Activated CD4-positive, CD25-positive, alpha-beta regulatory T cell treated with anti-CD3 and anti-CD28 coated beads, Interleukin-2, amount 50 U/mL, for 24 hours (primary cell): Measurements from ENCODE around the gene DNAH8.

Experiments
- ATAC-seq, 2 donors: fragments of 150-1000 bp; cut with Tn5 transposase; one replicate each; pipeline ENCODE4 v1.10.0; 2021; ENCODE audit warnings: mild to moderate bottlenecking in 1 of 2, moderate library complexity in 1 of 2

The DNAH8 gene

DNA sequence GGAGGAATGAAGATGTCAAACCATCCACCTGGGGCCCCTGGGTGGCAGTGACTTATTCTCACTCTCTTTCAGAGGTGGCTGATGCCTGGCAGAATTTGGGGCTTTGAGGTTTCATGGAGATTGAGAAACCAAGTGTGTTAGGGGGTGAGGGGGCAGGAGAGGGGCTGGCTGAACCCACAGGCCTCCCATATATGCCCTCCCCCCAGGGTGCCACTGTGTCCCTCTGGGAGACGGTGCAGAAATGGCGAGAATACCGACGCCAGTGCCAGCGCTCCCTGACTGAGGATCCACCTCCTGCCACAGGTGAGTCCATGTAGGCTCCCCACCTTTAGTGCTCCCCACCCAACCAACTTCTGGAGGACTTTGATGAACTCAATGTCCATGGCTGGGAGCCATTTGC is 341.1 kb downstream of the DNAH8 start:
- ATAC-seq: no peak

DNA sequence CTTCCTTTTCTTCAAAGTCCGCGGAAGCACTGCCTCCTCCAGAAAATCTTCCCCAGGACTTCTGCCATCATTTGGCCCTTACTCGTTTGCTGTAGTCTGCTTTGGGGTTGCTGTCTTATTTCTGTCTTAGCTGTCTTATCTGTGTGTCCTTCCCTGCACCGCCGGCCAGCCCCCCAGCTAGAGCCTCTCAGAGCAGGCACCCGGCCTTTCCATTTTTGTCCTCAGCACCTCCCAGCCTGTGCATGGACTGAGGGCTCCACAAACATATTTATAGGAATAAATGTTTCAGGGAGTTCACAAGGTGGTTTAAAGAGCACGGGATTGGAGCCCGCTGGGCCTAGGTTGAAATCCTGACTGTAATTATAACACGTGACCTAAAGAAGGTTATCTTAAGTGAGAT is 341.6 kb downstream of the DNAH8 start:
- ATAC-seq: no peak

DNA sequence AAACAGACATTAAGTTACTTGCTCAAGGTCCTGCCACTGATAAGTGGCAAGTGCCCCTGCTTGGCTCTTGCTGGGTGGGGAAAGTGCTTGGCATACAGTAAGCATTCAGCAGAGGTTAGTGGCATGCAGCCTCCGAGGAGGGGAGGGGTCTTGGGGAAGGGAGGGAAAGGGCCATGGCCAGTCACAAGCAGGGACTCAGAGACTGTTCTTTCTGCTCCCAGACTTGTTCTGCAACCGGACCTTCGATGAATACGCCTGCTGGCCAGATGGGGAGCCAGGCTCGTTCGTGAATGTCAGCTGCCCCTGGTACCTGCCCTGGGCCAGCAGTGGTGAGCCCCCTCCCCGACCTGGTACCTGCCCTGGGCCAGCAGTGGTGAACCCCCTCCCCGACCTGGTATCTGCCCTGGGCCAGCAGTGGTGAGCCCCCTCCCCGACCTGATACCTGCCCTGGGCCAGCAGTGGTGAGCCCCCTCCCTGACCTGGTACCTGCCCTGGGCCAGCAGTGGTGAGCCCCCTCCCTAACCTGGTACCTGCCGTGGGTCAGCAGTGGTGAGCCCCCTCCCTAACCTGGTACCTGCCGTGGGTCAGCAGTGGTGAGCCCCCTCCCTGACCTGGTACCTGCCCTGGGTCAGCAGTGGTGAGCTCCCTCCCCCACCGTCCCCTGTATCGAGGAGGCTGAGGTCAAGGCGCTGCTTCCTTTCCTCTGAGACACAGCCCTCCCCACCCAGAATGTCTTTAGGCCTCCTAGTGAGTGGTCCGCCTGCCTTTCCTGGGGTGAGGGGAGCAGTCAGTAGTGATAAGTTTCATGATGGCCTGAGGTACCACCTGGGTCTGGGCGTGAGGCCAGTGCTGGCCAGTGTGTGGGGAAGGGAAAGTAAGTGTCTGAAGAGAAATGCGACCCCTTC is 342.4 kb downstream of the DNAH8 start:
- no peak for ATAC-seq

DNA sequence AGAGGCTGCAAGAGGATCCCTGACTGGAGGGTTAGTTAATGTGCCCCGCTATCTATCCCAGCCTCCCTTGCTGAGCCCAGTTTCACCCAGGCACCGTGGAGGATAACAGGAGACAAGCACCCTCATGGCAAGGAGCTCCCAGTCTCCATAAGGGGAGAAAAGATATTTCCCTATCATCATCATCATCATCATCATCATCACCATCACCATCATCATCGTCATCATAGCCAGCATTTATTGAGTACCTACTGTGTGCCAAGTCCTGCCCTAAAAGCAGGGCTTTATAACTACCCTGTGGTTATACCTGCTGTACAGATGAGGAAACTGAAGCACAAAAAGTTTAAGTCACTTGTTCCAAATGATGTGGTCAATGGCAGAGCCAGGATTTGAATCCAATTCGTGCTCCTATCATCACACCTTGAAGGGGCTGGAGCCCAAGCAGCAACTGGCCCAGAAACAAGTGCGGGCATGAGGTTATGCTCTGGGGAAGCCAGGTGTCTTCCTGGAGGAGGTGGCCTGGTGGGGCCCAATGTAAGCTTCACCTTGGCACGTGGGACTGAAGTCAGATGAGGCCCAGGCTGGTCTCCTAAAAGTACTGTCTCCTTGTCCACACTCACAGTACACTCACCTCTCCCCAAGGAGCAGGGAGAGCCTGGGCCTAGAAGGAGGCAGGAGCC is 343.5 kb downstream of the DNAH8 start:
- ATAC-seq: no peak

DNA sequence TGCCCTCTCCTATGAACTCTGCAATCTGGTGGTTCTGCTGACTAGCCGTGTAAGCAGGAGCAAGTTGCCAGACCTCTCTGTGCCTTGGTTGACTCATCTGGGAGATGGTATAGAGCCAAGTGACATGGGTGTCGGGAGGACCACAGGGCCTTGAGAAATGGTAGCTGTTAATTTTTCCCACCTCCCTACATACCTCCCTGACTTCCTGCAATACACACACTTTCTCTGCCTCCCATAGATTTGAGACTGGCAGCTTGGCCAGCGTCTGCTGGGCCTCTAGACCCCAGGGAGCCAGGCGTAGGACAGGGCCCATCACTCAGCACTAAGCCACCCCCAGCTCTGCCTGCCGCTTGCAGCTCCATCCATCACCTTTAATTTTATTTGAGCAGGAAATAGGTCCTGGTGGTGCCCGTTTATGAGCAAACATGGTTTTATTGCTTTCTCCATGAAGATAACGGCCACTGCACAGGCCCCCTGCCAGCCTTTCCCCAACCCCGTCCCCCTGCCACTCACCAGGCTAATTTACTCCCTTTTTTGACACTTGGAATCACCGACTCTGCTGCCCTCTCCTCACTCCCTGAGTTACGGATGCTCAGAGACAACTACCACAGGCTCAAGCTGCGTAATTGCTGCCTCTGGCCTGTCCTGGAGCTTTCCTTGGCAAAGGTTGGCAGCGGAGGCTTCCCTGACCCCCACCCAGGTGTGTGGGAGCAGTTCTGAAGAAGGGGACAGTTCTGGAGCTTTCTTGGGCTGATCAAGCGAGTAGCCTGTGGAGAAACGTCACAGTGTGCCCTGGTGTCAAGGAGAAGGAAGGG is 344.6 kb downstream of the DNAH8 start:
- ATAC-seq: no peak

DNA sequence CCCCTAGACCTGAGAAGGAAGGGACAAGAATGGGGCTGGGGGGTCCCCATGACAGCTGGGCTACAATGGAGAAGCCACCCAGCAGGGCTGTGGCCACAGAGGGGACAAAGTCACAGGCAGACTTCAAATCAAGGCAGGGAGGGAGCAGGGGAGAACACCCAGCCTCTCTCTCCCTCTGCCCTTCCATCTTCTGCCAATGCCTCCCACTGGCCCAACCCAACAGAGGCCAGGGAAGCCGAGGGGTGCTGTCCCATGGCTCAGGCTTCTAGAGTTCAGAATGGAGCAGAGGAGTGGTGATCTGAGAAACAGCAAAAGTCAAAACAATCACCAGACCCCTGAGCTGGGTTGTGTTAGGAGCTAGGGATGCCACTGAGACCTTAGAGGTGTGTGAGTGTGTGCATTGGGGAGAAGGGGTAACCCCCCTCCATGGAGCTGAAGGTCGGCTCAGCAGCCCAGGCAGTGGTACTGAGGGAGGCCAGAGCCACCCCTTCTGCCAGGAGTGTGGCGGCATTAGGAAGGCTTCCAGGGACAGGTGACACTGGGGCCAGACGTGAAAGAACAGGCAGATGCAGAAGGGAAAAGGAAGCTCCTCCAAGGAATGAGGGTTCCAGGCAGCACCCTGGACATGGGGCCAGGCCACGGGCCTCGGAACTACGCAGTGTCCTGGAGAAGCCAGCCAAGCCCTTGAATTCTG is 345.5 kb downstream of the DNAH8 start:
- ATAC-seq: no peak

DNA sequence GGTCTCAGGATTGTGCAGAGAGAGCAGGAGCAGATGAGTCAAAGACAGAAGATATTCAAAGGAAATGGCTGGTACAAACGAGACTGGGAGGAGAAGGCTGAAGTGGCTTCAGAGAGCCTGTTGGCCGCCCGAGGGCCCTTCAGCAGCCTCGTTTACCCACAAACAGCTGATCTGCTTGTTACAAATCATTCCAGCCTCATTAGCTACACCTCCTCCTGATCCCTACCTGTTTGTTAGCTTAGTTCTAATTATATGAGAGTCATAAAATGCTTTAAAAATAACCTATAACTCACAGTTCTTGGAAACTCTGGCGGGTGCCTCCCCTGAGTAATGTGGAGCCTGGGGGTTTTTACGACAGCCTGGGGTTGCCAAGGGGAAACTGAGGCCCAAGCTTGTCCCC is 346.1 kb downstream of the DNAH8 start:
- ATAC-seq: no peak

DNA sequence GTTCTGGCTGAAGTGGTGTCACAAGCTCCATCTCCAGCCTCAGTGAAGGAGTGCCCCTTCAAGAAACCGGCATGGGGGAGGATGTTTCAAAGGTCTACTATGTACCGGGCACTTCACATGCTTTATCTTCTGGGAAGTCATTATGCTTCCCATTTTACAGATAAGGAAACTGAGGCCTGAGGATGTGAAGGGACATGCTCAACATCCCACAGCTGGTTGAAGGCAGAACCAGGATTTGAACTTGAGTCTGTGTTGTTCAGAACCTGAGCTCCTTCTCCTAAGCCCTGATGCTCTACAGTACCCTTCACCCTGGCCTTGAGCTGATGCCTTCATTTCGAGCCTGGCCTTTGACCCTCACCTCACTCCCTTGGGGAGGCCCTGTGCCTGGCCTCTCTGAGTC is 346.5 kb downstream of the DNAH8 start:
- no peak for ATAC-seq

DNA sequence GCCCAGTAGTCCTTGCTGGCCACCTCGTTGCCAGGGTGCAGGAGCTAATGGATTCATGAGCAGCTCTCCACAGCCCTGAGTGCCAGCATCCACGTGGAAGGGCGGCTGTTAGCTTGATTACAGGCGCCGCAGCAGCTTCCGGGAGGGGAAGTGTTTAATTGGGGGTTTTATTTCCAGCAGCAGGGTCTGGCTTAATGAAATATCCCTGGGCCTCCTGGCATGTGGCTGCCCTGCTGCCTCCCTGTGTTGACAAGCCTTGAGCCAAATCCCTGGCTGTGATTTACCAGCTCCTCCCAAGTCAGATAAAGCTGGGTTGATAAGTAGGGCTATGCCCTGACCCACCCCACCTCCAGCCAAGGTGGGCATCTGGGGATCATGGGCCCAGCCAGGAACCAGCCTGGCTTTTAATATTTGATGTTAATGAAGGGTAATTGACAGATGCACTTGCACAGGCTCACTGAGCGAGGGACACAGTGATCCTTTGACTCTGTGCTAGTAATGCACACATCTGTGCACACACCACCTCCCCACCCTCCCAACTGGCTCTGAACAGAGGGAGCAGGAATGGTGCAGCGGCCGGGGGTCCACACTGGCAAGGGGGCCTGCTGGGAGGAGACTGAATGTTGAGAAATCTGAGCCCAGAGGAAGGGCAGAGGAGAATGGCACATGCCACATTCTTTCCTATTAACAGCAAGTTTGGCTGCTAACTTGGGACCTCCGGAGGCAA is 347.1 kb downstream of the DNAH8 start:
- no peak for ATAC-seq

DNA sequence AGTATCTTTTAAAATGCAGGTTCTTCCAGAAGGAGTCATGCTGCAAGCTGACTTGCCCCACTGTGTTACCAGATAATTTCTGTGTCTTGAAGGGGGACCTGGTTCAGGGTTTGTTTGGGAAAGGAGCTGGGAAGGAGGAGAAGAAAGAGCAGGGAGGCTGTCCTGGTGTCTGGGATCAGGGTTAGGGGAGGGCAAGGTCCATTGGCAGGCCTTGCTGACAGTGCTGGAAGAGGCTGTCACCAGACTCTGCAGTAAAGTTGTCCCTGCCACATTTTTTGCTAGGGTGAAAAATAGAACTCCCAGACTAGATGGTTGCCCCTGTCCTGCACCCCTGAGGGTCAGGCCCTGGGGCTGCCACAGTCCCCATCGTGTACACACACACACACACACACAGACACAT is 348.4 kb downstream of the DNAH8 start:
- no peak for ATAC-seq

DNA sequence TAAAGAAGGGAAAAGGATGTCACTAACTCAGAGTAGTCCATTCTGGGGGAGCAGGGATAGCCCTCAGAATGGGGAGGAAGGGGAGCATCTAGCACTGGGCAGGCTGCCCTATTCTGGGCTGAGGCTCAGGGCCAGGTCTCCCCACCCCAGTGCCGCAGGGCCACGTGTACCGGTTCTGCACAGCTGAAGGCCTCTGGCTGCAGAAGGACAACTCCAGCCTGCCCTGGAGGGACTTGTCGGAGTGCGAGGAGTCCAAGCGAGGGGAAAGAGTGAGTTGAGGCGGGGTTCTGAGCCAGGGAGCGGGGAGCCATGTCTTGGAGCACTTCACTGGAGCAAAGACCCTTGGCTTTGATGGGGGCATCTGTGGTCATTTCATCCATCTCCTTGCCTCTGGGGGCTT is 350.4 kb downstream of the DNAH8 start:
- ATAC-seq: no peak

DNA sequence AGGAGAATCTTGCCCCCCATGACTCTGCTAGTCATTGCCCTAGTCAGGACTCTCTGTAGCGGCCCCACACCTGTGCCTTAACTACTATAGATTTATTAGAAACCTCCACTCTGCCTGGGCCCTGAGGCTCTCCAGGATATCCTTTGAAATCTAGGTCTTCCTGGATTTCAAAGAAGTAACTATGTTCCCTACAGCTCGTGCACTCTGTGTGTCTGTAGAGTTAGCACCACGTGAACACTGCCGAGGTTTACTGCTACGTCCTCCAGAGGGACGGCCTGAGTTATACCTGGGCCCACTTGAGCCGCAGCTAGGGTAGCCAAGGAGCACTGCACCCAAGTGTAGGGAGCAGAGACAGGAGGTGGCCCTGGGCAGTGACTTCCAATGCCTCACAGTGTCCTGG is 353.3 kb downstream of the DNAH8 start:
- no peak for ATAC-seq

DNA sequence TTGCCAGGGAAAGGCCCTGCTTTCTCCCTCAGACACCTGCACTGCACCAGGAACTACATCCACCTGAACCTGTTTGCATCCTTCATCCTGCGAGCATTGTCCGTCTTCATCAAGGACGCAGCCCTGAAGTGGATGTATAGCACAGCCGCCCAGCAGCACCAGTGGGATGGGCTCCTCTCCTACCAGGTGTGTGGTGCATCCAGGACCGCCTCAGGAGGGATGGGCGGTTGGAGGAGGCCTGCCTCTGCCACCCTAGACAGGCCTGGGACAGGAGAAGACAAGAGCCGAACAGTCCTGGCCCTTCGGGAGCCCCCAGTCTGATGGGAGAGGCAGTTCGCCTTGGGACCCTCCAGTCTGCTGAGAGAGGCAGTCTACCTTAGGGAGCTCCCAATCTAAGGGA is 357.7 kb downstream of the DNAH8 start:
- no peak for ATAC-seq

DNA sequence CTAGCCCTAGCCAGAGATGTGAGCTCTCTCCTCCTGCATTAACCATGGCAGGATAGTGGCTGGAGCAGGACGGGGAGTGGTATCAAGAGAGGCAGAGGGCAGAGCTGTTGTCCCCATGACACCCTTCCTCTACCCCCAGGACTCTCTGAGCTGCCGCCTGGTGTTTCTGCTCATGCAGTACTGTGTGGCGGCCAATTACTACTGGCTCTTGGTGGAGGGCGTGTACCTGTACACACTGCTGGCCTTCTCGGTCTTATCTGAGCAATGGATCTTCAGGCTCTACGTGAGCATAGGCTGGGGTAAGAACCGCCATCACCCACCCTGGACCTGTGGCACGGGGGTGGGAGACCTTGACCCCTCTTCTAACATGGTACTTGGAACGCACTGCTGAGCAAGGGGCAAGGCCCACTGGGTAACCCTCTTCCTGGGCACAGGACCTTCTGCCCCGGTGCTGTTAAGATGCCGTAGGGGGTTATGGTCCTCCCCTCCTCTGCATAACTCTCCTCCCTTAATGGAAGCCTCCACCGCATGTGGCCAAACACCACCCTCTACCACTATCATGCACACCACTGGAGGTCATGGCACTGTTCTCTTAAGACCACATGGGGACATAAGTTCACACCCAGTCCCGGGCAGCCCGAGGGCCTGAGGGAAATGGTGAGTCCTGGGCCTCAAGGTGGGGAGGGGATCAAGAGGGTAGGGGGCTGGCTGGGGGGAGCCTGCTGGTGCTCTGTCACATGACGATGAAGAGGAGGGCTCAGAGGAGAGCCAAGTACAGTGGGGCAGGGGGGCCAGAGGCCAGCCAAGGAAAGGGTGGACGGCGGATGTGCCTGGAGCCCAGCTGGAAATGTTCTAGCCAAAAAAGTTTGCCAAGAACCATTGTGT is 358.6 kb downstream of the DNAH8 start:
- ATAC-seq: no peak

DNA sequence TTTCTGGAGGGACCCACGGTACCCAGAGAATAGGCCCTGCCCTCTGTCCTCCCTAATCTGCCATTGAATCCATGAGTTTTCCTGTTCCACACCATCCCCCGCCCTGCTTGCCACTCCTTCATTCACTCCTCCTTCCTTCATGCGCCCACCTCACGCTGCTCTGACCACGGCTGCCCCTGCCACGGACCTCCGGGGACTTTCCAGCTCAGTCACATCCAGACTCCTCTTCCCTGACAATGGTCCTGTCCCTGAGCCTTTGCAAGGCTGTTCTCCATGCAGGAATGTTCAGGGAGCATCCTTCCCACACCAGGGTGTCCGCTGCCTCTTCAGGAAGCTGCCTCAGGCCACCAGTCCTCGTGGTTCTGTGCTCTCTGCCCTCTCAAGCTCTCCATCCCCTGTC is 359.4 kb downstream of the DNAH8 start:
- ATAC-seq: no peak

DNA sequence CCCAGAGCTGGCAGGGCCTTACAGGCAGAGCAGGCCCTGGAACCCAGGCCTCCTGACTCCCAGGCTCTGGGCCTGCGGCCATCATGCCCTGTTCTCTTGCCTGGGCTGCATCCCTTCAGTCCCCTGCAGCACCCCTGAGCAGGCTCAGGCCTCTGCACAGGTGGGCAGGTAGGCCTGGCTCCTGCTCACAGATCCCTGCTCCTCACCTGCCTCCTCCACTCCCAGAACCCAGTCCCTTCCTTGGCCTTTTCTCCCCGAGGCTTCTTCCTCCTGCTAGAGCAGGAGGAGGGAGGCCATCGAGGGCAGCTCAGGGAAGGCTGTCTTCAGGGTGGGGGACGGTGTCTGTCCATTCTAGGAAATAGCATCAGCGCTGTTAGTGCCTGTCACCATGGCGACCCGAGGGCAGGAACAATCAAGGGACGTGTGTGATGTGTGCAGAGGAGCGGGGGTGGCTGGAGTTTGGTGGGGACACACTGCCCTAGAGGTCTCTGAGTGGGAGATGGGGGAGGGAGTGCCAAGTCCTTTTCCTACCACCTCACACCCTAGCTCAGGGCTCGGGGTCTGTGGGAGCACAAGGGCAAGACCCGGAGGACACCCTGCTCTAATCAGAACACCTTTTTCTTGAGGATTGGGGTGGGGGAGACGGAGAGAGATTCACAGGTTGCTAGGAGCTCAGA is 360.0 kb downstream of the DNAH8 start:
- ATAC-seq: no peak

DNA sequence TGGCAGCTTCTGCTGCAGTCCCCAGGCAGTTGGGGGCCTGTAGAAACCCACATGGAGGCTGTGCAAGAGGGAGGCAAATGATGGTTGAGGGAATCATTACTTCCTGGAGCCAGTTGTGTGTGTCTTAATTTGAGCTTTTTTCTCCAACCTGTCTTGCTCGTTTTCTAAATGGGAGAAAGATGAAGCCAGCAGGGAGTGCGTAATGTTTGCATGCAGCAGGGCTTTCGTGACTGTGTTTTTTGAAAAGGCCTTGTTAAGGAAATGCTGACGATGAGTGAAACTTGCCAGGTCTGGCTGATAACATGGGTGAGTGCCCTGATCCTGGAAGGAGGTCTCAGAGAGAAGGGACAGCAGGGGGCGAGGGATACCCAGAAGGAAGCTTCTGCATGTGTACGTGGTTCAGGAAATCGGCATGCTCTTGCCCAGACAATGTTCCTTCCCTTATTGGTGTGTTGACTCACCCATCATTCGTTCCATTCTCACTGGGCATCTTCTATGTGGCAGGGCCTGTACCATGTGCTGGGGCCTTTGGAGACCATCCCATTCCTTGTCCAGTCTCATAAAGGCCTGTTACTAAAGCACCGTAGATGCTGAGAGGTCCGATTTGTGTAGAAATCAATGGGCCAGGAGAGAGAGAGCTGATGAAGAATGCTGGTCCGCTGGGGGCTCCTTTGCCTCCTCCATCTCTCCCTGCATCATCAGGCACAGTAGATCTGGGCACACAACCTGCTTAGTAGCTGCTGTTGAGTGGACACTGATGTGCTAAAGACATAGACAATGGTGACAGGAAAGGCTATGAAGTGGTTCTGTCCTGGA is 360.9 kb downstream of the DNAH8 start:
- no peak for ATAC-seq

DNA sequence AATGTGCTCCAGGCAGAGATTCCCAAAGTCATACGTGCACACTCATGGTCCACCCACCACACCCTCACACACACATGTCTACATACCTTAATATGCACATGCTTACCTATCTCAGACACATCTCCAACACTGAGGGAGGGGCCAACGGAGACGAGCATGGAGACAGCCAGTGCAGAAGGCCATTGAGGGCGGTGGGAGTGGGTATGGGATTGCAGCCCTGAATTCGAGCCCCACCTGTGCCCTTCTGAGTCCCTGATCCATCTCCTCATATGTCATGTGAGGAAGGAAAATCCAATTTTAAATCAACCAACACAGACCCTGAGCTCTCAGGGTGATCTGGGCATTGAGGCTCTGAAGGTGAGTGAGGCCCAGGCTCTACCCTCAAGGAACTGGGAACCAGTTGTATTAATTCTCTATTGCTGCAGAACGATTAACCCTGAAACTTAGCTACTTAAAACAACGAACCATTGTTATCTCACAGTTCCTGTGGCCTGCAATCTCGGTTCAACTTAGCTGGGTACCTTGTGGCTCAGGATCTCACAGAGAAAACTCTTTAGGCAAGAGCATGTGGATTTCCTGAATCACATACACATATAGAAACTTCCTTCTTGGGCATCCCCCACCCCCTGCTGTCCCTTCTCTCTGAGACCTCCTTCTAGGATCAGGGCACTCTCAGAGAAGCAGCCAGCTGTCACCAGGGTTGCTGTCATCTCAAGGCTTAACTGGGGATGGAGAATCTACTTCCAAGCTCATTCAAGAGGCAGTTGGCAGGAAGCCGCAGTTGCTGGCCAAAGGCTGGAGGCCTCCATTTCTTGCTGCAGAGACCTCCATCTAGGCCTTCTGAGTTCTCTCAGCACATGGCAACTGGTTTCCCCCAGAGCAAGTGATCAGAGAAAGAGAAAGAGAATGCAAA is 361.8 kb downstream of the DNAH8 start:
- no peak for ATAC-seq
